Natural killer cell (primary cell): Measurements from ENCODE around the gene ARMH1. TPM values are rescaled to one million over a fixed set of nuclear protein-coding genes. Genes with fewer than 3 reads are reported as not detected.

Experiments
- ATAC-seq, 3 donors: fragments of 150-1000 bp in 2 of 3; fragments of 200-7000 bp in 1 of 3; cut with Tn5 transposase; 1 replicate in 1 of 3; 2 replicates in 2 of 3; pipeline ENCODE4 v1.10.0; 2021; ENCODE audit warnings: mild to moderate bottlenecking in 2 of 3, moderate library complexity in 2 of 3
- DNase-seq, 2 donors: peaks; one replicate each; pipeline versions ENCODE4 v3.0.0 to v3.0.0-alpha.2; 2013 to 2021; ENCODE audit warnings: mixed read lengths in 1 of 2
- H3K27ac ChIP-seq: one replicate; pipeline ENCODE4 v1.5.1; 2013; ENCODE audit warnings: mild to moderate bottlenecking, low read length
- H3K27me3 ChIP-seq: one replicate; pipeline ENCODE4 v1.6.1; 2013; ENCODE audit warnings: low read length; ENCODE audit not compliant: control insufficient read depth, insufficient read depth
- H3K36me3 ChIP-seq: one replicate; pipeline ENCODE4 v1.6.1; 2013; ENCODE audit warnings: low read length; ENCODE audit not compliant: control insufficient read depth, insufficient read depth
- H3K4me1 ChIP-seq: one replicate; pipeline ENCODE4 v1.6.1; 2013; ENCODE audit warnings: low read length; ENCODE audit not compliant: control insufficient read depth, insufficient read depth
- H3K4me3 ChIP-seq: one replicate; pipeline ENCODE4 v1.5.1; 2013; ENCODE audit warnings: low read length
- H3K9me3 ChIP-seq: one replicate; pipeline ENCODE4 v1.6.1; 2013; ENCODE audit warnings: low read length; ENCODE audit not compliant: control insufficient read depth, insufficient read depth
- H3K27ac Mint-ChIP-seq, 2 donors: one replicate each; pipeline ENCODE4 v1.8.0; 2022; ENCODE audit warnings: mild to moderate bottlenecking in 2 of 2, mixed read lengths in 2 of 2, moderate library complexity in 1 of 2
- H3K27me3 Mint-ChIP-seq, 2 donors: one replicate each; pipeline ENCODE4 v1.8.0; 2022; ENCODE audit warnings: low read depth in 2 of 2, mixed read lengths in 2 of 2
- H3K36me3 Mint-ChIP-seq: one replicate; pipeline ENCODE4 v1.8.0; 2022; ENCODE audit warnings: mixed read lengths
- H3K4me1 Mint-ChIP-seq, 2 donors: one replicate each; pipeline ENCODE4 v1.8.0; 2022; ENCODE audit warnings: mixed read lengths in 2 of 2
- H3K4me3 Mint-ChIP-seq: one replicate; pipeline ENCODE4 v1.8.0; 2022; ENCODE audit warnings: mild to moderate bottlenecking, moderate library complexity, mixed read lengths
- H3K9me3 Mint-ChIP-seq, 2 donors: one replicate each; pipeline ENCODE4 v1.8.0; 2022; ENCODE audit warnings: mixed read lengths in 2 of 2
- WGBS: methylation state at CpG from one replicate; pipeline ENCODE4 v1.1.7; 2013; ENCODE audit warnings: missing lambda C conversion rate; ENCODE audit not compliant: insufficient coverage; 5-methylcytosine and 5-hydroxymethylcytosine counted together
- intact Hi-C: fragments of 100-400 bp; cut with micrococcal nuclease; formaldehyde crosslinking; loops from one replicate; pipeline ENCODE4 v1.14.2; 2022
- total RNA-seq, 4 donors: library from RNA; stranded (reverse); fragments of 120-200 nt in 1 of 4; gene quantifications; one replicate each; pipeline versions ENCODE4 v1.2.3 to v1.2.4, GENCODE V29; 2013 to 2022
- TF ChIP-seq, protein P1 (sequence below): fragments of 200-600 bp; IDR thresholded peaks from one replicate; pipeline ENCODE4 v1.8.0; 2022; ENCODE audit warnings: antibody characterized with exemption

Gene ARMH1
- total RNA-seq, 3 donors from 2014 or later (not counting 1 experiment from before 2014, with no cell fraction given): 1.5 to 25.5 (median 5.0) TPM

DNA sequence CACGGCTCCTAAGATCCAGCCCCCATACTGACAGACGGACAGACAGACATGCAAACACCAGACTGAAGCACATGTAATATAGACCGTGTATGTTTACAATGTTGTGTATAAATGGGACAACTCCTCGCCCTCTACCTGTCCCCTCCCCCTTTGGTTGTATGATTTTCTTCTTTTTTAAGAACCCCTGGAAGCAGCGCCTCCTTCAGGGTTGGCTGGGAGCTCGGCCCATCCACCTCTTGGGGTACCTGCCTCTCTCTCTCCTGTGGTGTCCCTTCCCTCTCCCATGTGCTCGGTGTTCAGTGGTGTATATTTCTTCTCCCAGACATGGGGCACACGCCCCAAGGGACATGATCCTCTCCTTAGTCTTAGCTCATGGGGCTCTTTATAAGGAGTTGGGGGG, 23.4 kb upstream of the ARMH1 start:
- Mint-ChIP-seq H3K36me3 (peaks cover 7% of the 10 kb centered on the region), H3K27me3 (no peaks in the 10 kb centered on the region), H3K27ac (peak overlapping the region in 1 of 2 donors; percentile 2), H3K9me3 (no peaks in the 10 kb centered on the region), H3K4me3 (no peak overlapping the region), H3K4me1 (peaks cover 0 to 9% of the 10 kb centered on the region in 2 donors)
- intact Hi-C loops: no loop called here
- TF ChIP-seq, protein P1, sequence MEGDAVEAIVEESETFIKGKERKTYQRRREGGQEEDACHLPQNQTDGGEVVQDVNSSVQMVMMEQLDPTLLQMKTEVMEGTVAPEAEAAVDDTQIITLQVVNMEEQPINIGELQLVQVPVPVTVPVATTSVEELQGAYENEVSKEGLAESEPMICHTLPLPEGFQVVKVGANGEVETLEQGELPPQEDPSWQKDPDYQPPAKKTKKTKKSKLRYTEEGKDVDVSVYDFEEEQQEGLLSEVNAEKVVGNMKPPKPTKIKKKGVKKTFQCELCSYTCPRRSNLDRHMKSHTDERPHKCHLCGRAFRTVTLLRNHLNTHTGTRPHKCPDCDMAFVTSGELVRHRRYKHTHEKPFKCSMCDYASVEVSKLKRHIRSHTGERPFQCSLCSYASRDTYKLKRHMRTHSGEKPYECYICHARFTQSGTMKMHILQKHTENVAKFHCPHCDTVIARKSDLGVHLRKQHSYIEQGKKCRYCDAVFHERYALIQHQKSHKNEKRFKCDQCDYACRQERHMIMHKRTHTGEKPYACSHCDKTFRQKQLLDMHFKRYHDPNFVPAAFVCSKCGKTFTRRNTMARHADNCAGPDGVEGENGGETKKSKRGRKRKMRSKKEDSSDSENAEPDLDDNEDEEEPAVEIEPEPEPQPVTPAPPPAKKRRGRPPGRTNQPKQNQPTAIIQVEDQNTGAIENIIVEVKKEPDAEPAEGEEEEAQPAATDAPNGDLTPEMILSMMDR: no peak
- H3K9me3 ChIP-seq: no peaks in the 10 kb centered on the region
- no peak for DNase-seq
- no peak overlapping the region for H3K4me3 ChIP-seq
- H3K36me3 ChIP-seq: peaks cover 49% of the 10 kb centered on the region
- WGBS: 97% methylated on average over 7 of the region's 8 CpGs
- no peaks in the 10 kb centered on the region for H3K27me3 ChIP-seq
- no peak overlapping the region for H3K27ac ChIP-seq
- H3K4me1 ChIP-seq: peaks cover 2% of the 10 kb centered on the region
- ATAC-seq: no peak

DNA sequence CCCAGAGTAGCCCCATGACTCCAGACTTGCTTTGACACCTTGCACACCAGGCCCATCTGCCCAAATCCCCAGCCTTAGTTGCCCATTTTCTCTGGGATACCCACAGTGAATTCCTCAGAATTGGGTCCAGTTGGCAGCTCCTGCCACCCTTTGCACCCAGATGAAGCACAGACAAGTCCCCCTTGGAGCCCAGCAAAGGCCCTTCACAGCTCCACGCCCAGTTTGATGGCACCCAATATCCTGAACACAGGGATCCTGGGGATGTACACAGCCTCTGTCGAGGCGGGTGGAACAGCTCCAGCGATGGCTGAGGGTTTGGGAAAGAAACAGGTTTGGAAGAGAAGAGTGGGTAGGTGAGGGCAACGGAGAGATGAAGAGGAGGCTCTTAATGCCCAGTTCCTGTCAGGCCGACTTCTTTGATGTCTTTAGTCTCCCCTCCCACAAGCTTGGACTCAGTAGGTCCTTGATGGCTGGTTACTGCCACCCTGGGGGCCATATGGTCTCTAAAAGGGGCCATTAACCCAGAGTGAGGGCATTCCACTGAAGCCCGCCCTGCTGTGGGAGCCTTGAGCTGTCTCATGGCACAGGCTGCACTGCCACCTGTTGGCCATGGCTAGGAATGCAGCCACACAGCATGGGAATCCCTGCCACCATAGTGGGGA, 21.9 kb upstream of the ARMH1 start:
- Mint-ChIP-seq H3K4me1 (peaks cover 0 to 5% of the 10 kb centered on the region in 2 donors), H3K27me3 (no peaks in the 10 kb centered on the region), H3K9me3 (no peaks in the 10 kb centered on the region), H3K27ac (peak overlapping the region; percentile 2 to 29), H3K36me3 (peaks cover 7% of the 10 kb centered on the region), H3K4me3 (no peak overlapping the region)
- ATAC-seq: peak; percentile 91 to 99 (median 97)
- Histone ChIP-seq H3K9me3 (no peaks in the 10 kb centered on the region), H3K4me3 (no peak overlapping the region), H3K27me3 (no peaks in the 10 kb centered on the region), H3K27ac (no peak overlapping the region), H3K36me3 (peaks cover 35% of the 10 kb centered on the region), H3K4me1 (peaks cover 2% of the 10 kb centered on the region)
- DNase-seq: peak; percentile 71 to 87
- TF ChIP-seq, protein P1: peak; percentile 92
- intact Hi-C loops: loop anchor here (1.0 to 2.0 kb wide), 3 partner anchors 80 to 436 kb away; no protein-coding TSS in a partner anchor
- 72% methylated on average over 6 of the region's 7 CpGs for WGBS

DNA sequence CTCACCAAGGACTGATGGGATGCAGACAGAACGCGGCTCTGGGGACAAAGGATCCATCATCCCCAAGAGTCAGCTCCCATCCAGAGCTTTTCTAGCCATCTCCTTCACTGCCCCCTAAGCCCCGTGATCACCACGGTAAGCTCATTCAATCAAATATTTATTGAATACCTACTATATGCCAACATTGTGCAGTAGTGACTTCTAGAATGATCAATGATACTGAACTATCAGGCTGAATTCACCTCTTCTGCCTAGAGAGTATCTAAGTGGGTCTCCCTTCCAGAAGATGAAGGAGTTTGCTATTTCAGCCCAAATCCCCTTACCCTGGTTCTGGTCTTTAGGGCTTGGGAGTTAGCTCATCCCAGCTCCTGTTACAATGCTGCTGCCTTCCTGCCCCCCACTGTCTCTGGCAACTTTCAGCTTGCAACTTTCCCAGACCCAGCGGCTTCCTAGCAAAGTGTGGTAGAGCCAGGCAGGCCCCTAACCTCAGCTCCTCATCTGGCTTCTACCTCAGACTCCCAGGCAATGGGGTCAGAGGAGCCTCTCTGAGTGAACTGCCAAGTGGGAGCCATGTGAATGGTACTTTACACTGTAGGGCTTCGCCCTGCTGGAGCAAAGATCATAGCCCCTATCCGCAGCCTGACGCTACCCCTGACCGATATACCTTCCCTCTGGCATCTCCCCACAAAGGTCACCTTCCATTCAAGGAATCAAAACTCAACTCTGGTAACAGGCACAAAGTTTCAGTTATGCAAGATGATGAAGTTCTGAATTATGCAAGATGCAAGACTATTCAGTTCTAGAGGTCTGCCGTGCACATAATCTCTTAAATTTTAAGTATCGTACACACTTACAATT, 21.2 kb upstream of the ARMH1 start:
- peak overlapping the region in 1 of 2 donors; percentile 2 for H3K27ac Mint-ChIP-seq
- intact Hi-C loops: loop anchor here (1.0 to 2.0 kb wide), 3 partner anchors 81 to 437 kb away; no protein-coding TSS in a partner anchor

More for the DNA sequence above, 21.2 kb upstream of the ARMH1 start:
- Mint-ChIP-seq H3K9me3 (no peaks in the 10 kb centered on the region), H3K27me3 (no peaks in the 10 kb centered on the region), H3K36me3 (peaks cover 7% of the 10 kb centered on the region), H3K4me1 (peaks cover 0 to 5% of the 10 kb centered on the region in 2 donors), H3K4me3 (no peak overlapping the region)
- no peaks in the 10 kb centered on the region for H3K27me3 ChIP-seq
- no peak overlapping the region for H3K27ac ChIP-seq
- DNase-seq (no peak), ATAC-seq (peak in 1 of 3 donors; percentile 9)
- no peaks in the 10 kb centered on the region for H3K9me3 ChIP-seq
- peaks cover 2% of the 10 kb centered on the region for H3K4me1 ChIP-seq
- TF ChIP-seq, protein P1: peak; percentile 35
- peaks cover 30% of the 10 kb centered on the region for H3K36me3 ChIP-seq
- 81% methylated on average over 11 of the region's 11 CpGs for WGBS
- no peak overlapping the region for H3K4me3 ChIP-seq
